Suprapubic skin (tissue), 4 donors: Measurements from ENCODE around the gene MTMR6.

Source experiments
- CTCF ChIP-seq, 2 donors: fragments of 200-600 bp in 1 of 2; fragments of 450-650 bp in 1 of 2; sonication (generic) in 1 of 2; IDR thresholded peaks; one replicate each; pipeline ENCODE4 v1.5.1; 2016 to 2019; ENCODE audit warnings: antibody characterized with exemption in 2 of 2, mild to moderate bottlenecking in 1 of 2, moderate library complexity in 1 of 2
- POLR2A ChIP-seq, 2 donors: fragments of 450-650 bp; IDR thresholded peaks; one replicate each; pipeline ENCODE4 v1.6.1; 2017; ENCODE audit warnings: antibody characterized with exemption in 2 of 2, mild to moderate bottlenecking in 2 of 2, moderate library complexity in 2 of 2
- POLR2AphosphoS5 ChIP-seq, 3 donors: sonication (generic); formaldehyde crosslinking; IDR thresholded peaks; one replicate each; pipeline ENCODE4 v1.6.1; 2017; ENCODE audit warnings: antibody characterized with exemption in 3 of 3

DNA sequence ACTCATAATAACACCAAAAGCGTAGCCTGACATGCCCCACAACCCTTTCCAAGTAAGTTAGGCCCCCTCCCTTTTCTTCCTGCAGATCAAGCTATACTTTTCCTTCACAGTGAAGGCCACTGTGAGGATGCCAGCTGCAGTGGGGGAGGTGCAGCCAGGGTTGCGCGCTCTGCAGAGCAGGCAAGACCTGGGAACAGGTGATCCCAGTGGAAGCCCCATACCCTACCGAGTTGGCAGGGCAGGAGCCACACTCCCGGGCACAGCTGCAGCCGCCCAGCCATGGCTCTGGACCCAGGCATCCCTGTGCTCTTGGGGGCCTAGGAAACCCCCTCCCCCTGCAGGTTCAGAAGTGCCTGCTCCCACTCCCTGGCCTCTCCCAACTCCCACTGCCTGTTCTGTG, 18.7 kb downstream of the MTMR6 start:
- TF ChIP-seq CTCF (IDR thresholded peaks at IDR 0.05): no peak
- no peak for TF ChIP-seq POLR2AphosphoS5 (IDR thresholded peaks at IDR 0.05)
- TF ChIP-seq POLR2A (IDR thresholded peaks at IDR 0.05): no peak
